ENCODE results near the gene RALGDS. TPM values are rescaled to one million over a fixed set of nuclear protein-coding genes. Genes with fewer than 3 reads are reported as not detected.

RALGDS gene
- polyA plus RNA-seq, 1 donor (not counting 4 experiments of a cell fraction or from before 2014, with no cell fraction given) = 22.6 TPM

DNA sequence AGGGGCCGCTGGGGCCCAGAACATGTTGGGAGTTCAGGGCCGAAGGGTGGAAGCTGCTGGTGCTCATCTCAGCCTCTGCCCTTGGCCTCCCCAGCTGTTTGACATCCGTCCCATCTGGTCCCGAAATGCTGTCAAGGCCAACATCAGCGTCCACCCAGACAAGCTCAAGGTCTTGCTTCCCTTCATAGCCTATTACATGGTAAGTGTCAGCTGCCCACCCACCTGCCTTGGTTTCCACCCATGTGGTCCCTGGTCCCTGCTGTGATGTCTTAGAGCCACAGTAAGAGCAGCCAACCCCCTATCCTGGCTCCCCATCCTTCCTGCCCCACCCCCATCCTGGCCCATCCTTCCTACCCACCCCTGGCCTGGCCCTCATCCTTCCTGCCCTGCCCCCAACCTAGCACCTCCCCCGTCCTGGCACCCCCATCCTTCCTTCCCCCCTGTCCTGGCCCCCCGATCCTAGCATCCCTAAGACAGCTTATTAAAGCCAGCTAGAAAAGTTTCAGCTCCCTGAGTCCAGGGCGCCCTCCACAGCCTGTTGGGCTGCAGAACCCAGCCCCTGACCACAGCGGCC is 69.0 kb downstream of the RALGDS start:
- no peak overlapping the region for H3K9ac ChIP-seq (ENCODE audit: control insufficient read depth, extremely low read depth, insufficient read depth, low read length)
- DNase-seq (ENCODE audit: low read depth, low spot score) (no peak), FAIRE-seq (no peak)
- H4K20me1 ChIP-seq (ENCODE audit: control insufficient read depth, extremely low read depth, insufficient read depth, low read length) = peaks cover 3% of the 10 kb centered on the region
- no peak for TF ChIP-seq EZH2 (IDR thresholded peaks at IDR 0.05; ENCODE audit: low read length)
- TF ChIP-seq, protein P1, sequence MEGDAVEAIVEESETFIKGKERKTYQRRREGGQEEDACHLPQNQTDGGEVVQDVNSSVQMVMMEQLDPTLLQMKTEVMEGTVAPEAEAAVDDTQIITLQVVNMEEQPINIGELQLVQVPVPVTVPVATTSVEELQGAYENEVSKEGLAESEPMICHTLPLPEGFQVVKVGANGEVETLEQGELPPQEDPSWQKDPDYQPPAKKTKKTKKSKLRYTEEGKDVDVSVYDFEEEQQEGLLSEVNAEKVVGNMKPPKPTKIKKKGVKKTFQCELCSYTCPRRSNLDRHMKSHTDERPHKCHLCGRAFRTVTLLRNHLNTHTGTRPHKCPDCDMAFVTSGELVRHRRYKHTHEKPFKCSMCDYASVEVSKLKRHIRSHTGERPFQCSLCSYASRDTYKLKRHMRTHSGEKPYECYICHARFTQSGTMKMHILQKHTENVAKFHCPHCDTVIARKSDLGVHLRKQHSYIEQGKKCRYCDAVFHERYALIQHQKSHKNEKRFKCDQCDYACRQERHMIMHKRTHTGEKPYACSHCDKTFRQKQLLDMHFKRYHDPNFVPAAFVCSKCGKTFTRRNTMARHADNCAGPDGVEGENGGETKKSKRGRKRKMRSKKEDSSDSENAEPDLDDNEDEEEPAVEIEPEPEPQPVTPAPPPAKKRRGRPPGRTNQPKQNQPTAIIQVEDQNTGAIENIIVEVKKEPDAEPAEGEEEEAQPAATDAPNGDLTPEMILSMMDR (optimal IDR thresholded peaks at IDR 0.05 in 1 of 3, IDR thresholded peaks at IDR 0.05 in 1 of 3, conservative IDR thresholded peaks at IDR 0.05 in 1 of 3; ENCODE audit: extremely low read depth in 1 of 3, insufficient read depth in 2 of 3, low read length in 3 of 3) = no peak
- no peaks in the 10 kb centered on the region for H3K79me2 ChIP-seq (ENCODE audit: control insufficient read depth, insufficient read depth, low read length)
- no peak overlapping the region for H3K27ac ChIP-seq (ENCODE audit: control insufficient read depth, insufficient read depth, low read length)
- dilution Hi-C loops (cut with MboI; ENCODE audit: extremely low pct_ligation_motif_present, low sequenced_read_pairs) = no loop called here
- H3K4me2 ChIP-seq (ENCODE audit: control insufficient read depth, extremely low read depth, insufficient read depth, low read depth, low read length) = no peak overlapping the region
- peaks cover 16 to 31% of the 10 kb centered on the region in 2 experiments for H3K36me3 ChIP-seq (ENCODE audit: control insufficient read depth in 2 of 2, extremely low read depth in 1 of 2, insufficient read depth in 2 of 2, low read length in 2 of 2)
- peaks cover 9% of the 10 kb centered on the region for H3K4me1 ChIP-seq (ENCODE audit: control insufficient read depth, extremely low read depth, insufficient read depth, low read length)
- H3K27me3 ChIP-seq (ENCODE audit: control insufficient read depth, extremely low read depth, insufficient read depth, low read length) = no peaks in the 10 kb centered on the region
- H3K4me3 ChIP-seq (ENCODE audit: control insufficient read depth in 2 of 3, extremely low read depth in 1 of 3, insufficient read depth in 2 of 3, low read depth in 1 of 3, low read length in 3 of 3) = no peak overlapping the region
- no peak overlapping the region for H2AFZ ChIP-seq (ENCODE audit: control insufficient read depth, low read length)
- no peaks in the 10 kb centered on the region for H3K9me1 ChIP-seq (ENCODE audit: control insufficient read depth, extremely low read depth, insufficient read depth, low read length)
- H3K9me3 ChIP-seq (ENCODE audit: control insufficient read depth, low read depth, low read length) = no peaks in the 10 kb centered on the region

DNA sequence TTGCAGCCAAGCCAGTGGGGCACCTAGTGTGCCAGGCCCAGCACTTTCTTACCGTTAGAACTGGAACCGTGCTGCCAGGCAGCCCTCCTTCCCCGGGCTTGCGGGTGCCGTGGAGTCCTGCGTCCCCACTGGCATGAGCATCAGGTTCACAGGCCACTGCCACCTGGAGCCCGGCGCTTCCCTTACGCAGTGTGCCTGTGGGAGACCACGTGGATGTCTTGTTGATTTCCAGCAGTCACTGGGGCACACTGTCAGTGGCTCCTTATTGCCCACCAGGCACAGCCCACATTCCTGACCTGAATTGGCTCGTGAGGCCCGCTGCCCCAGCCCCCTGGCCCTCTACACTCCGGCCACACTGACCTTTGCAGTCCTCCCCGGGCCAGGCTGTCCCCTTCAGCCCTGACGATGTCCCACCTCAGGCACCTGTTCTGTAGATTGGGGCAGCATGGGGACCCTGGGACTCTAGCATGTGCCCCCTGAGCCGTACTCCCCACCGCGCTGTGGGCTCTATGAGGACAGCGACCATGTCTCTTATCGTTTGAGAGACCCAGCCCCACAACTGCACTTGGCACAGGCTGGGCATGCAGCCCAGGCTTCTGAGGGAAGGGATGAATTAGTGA is 69.6 kb downstream of the RALGDS start:
- Histone ChIP-seq H4K20me1 (ENCODE audit: control insufficient read depth, extremely low read depth, insufficient read depth, low read length) (peaks cover 3% of the 10 kb centered on the region), H3K36me3 (ENCODE audit: control insufficient read depth in 2 of 2, extremely low read depth in 1 of 2, insufficient read depth in 2 of 2, low read length in 2 of 2) (peaks cover 23 to 31% of the 10 kb centered on the region in 2 experiments), H3K4me3 (ENCODE audit: control insufficient read depth in 2 of 3, extremely low read depth in 1 of 3, insufficient read depth in 2 of 3, low read depth in 1 of 3, low read length in 3 of 3) (no peak overlapping the region), H3K79me2 (ENCODE audit: control insufficient read depth, insufficient read depth, low read length) (no peaks in the 10 kb centered on the region), H3K9me1 (ENCODE audit: control insufficient read depth, extremely low read depth, insufficient read depth, low read length) (no peaks in the 10 kb centered on the region), H2AFZ (ENCODE audit: control insufficient read depth, low read length) (no peak overlapping the region), H3K27me3 (ENCODE audit: control insufficient read depth, extremely low read depth, insufficient read depth, low read length) (no peaks in the 10 kb centered on the region), H3K27ac (ENCODE audit: control insufficient read depth, insufficient read depth, low read length) (no peak overlapping the region), H3K9ac (ENCODE audit: control insufficient read depth, extremely low read depth, insufficient read depth, low read length) (no peak overlapping the region), H3K9me3 (ENCODE audit: control insufficient read depth, low read depth, low read length) (no peaks in the 10 kb centered on the region), H3K4me2 (ENCODE audit: control insufficient read depth, extremely low read depth, insufficient read depth, low read depth, low read length) (no peak overlapping the region), H3K4me1 (ENCODE audit: control insufficient read depth, extremely low read depth, insufficient read depth, low read length) (peaks cover 3% of the 10 kb centered on the region)
- dilution Hi-C loops (cut with MboI; ENCODE audit: extremely low pct_ligation_motif_present, low sequenced_read_pairs) = no loop called here
- DNase-seq (ENCODE audit: low read depth, low spot score) = no peak
- TF ChIP-seq EZH2 (IDR thresholded peaks at IDR 0.05; ENCODE audit: low read length) = no peak
- TF ChIP-seq, protein P1 (optimal IDR thresholded peaks at IDR 0.05 in 1 of 3, IDR thresholded peaks at IDR 0.05 in 1 of 3, conservative IDR thresholded peaks at IDR 0.05 in 1 of 3; ENCODE audit: extremely low read depth in 1 of 3, insufficient read depth in 2 of 3, low read length in 3 of 3) = no peak
- FAIRE-seq = no peak
